Measurements from ENCODE around the gene RNF215. TPM values are rescaled to one million over a fixed set of nuclear protein-coding genes. Genes with fewer than 3 reads are reported as not detected.

RNF215 gene
- total and polyA plus RNA-seq, 2 of the 13 experiments (the other 11 are each of a cell fraction or from before 2014, with no cell fraction given): 5.3 to 6.1 TPM

- TF ChIP-seq MEIS2 (CRISPR knock-in tag; IDR thresholded peaks at IDR 0.05) (no peak), CBX1 (IDR thresholded peaks at IDR 0.05; ENCODE audit: low read depth) (peak; percentile 16), ELF1 (CRISPR knock-in tag; IDR thresholded peaks at IDR 0.05) (no peak), HBP1 (CRISPR knock-in tag; IDR thresholded peaks at IDR 0.05; ENCODE audit: low read depth) (0 out of 2 replicates have a peak, but pooled peaks have one; percentile 36), HNRNPH1 (optimal IDR thresholded peaks at IDR 0.05; ENCODE audit: low read depth, low read length) (no peak), ZNF143 (CRISPR knock-in tag; IDR thresholded peaks at IDR 0.05) (no peak), PAF1 (CRISPR knock-in tag; IDR thresholded peaks at IDR 0.05) (no peak), NFKB2 (CRISPR knock-in tag; IDR thresholded peaks at IDR 0.05; ENCODE audit: borderline replicate concordance) (no peak), ZNF230 (CRISPR knock-in tag; IDR thresholded peaks at IDR 0.05) (peak; percentile 42; the same call in 1 of the 2 replicates), ZBTB7A (CRISPR knock-in tag; IDR thresholded peaks at IDR 0.05) (no peak; the same call in 1 of the 2 replicates), NFE2L1 (CRISPR knock-in tag; IDR thresholded peaks at IDR 0.05; ENCODE audit: borderline replicate concordance) (no peak), SRY (CRISPR knock-in tag; IDR thresholded peaks at IDR 0.05) (no peak), ZNF549 (CRISPR knock-in tag; IDR thresholded peaks at IDR 0.05) (no peak), FUBP1 (CRISPR knock-in tag; IDR thresholded peaks at IDR 0.05; ENCODE audit: borderline replicate concordance) (no peak), STAG1 (CRISPR knock-in tag; IDR thresholded peaks at IDR 0.05) (peak; percentile 81), NR3C1 (CRISPR knock-in tag; IDR thresholded peaks at IDR 0.05) (no peak), SNAI1 (CRISPR knock-in tag; IDR thresholded peaks at IDR 0.05; ENCODE audit: borderline replicate concordance) (no peak), SKIL (CRISPR knock-in tag; IDR thresholded peaks at IDR 0.05; ENCODE audit: borderline replicate concordance) (no peak), BATF2 (CRISPR knock-in tag; IDR thresholded peaks at IDR 0.05) (no peak), FOSL1 (CRISPR knock-in tag; IDR thresholded peaks at IDR 0.05; ENCODE audit: borderline replicate concordance) (no peak), ETV5 (CRISPR knock-in tag; IDR thresholded peaks at IDR 0.05; ENCODE audit: borderline replicate concordance) (no peak), NCOR1 (IDR thresholded peaks at IDR 0.05; ENCODE audit: borderline replicate concordance, low read length) (no peak), MBNL3 (CRISPR knock-in tag; conservative IDR thresholded peaks at IDR 0.05) (no peak), ZNF777 (CRISPR knock-in tag; IDR thresholded peaks at IDR 0.05) (no peak), ZNF44 (CRISPR knock-in tag; IDR thresholded peaks at IDR 0.05) (no peak)
These were observed 39.5 kb upstream of the RNF215 start (continued) for GRCh38 chr22:30426388-30427353.
